ENCODE results near the gene ISLR.

DNA sequence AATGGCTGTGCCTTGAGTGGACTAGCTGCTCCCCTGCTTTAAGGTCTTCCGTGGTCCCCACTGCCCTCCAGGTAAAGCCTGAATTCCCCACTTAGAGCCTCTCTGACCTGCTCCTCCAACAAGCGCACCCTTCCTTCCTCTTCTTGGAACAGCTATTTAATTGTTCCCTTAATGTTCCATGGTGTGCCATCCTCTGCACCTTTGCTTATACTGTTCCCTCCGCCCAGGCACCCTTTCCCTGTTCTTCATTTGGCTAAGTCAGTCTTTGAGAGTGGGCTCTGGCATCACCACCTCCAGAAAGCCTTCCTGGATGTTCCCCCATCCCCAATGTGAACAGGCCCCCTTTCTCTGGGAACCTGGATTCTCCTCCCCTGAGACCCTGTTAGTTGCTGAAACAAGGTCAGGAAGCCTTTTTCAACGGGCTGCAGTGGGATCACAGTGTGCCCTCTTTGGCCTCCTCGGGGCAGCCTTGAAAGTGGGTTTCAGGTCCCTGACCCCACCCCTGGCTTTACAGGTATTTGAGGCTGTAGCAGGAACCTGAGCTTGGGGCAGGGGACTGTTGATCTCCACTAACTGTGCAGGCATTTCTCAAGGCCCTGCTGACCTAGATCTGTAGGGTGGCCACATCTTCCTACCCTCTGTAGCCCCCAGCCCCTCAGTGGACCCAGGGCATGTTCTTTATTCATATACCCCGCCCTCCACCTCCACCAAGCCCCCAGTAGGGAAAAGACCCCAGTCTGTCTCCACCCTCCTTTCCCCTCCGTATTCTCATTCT lies 5.0 kb downstream of the ISLR start:
- TF ChIP-seq, protein P1, sequence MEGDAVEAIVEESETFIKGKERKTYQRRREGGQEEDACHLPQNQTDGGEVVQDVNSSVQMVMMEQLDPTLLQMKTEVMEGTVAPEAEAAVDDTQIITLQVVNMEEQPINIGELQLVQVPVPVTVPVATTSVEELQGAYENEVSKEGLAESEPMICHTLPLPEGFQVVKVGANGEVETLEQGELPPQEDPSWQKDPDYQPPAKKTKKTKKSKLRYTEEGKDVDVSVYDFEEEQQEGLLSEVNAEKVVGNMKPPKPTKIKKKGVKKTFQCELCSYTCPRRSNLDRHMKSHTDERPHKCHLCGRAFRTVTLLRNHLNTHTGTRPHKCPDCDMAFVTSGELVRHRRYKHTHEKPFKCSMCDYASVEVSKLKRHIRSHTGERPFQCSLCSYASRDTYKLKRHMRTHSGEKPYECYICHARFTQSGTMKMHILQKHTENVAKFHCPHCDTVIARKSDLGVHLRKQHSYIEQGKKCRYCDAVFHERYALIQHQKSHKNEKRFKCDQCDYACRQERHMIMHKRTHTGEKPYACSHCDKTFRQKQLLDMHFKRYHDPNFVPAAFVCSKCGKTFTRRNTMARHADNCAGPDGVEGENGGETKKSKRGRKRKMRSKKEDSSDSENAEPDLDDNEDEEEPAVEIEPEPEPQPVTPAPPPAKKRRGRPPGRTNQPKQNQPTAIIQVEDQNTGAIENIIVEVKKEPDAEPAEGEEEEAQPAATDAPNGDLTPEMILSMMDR (IDR thresholded peaks at IDR 0.05): no peak
- no peak for TF ChIP-seq POLR2A (IDR thresholded peaks at IDR 0.05; ENCODE audit: low read length)
- TF ChIP-seq SMC3 (IDR thresholded peaks at IDR 0.05): no peak
- TF ChIP-seq ZFP36 (IDR thresholded peaks at IDR 0.05; ENCODE audit: borderline replicate concordance, partially characterized antibody): no peak
- no peak for TF ChIP-seq EHF (CRISPR knock-in tag; IDR thresholded peaks at IDR 0.05)
- TF ChIP-seq RCOR1 (IDR thresholded peaks at IDR 0.05; ENCODE audit: low read depth, low read length): no peak
- TF ChIP-seq RAD21 (conservative IDR thresholded peaks at IDR 0.05 in 1 of 2, IDR thresholded peaks at IDR 0.05 in 1 of 2): no peak
- TF ChIP-seq CEBPB (IDR thresholded peaks at IDR 0.05): no peak
- TF ChIP-seq ZSCAN20 (CRISPR knock-in tag; IDR thresholded peaks at IDR 0.05): no peak
- TF ChIP-seq, protein P2, sequence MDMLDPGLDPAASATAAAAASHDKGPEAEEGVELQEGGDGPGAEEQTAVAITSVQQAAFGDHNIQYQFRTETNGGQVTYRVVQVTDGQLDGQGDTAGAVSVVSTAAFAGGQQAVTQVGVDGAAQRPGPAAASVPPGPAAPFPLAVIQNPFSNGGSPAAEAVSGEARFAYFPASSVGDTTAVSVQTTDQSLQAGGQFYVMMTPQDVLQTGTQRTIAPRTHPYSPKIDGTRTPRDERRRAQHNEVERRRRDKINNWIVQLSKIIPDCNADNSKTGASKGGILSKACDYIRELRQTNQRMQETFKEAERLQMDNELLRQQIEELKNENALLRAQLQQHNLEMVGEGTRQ (IDR thresholded peaks at IDR 0.05): no peak
- no peak for TF ChIP-seq MAZ (IDR thresholded peaks at IDR 0.05; ENCODE audit: borderline replicate concordance, low read depth, low read length)
- TF ChIP-seq, protein P3, sequence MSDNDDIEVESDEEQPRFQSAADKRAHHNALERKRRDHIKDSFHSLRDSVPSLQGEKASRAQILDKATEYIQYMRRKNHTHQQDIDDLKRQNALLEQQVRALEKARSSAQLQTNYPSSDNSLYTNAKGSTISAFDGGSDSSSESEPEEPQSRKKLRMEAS (IDR thresholded peaks at IDR 0.05): no peak
- no peak for TF ChIP-seq ZC3H11A (IDR thresholded peaks at IDR 0.05)
- TF ChIP-seq GATA3 (IDR thresholded peaks at IDR 0.05; ENCODE audit: borderline replicate concordance): no peak

Measured in A549 (cell line).